GM18502 (cell line): ENCODE data around the gene SCAF1.

Experiments used
- ATAC-seq: cut with Tn5 transposase; IDR thresholded peaks from one replicate; pipeline ENCODE4 v1.9.1; 2021; ENCODE audit warnings: mild to moderate bottlenecking; ENCODE audit not compliant: unreplicated experiment, poor library complexity

SCAF1 gene

DNA sequence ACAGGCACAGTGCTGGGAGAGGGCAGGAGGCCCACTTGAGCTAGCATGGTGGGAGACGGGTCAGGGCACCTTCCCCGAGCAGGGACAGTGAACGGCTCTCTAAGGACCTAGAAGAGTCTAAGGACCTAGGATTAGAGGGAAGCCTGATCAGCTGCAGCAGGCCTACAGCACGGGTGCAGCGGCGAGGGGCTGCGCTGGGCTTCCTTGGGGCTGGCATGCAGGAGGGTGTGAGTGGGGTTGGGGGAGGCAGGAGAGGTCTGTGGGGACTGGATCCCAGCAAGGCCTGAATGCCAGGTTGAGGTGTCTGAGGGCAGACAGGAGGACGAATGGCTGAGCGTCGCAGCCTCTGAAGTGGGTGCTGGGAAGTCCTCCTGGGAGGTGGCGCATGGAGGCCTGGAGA lies 3.6 kb downstream of the SCAF1 start:
- no peak for ATAC-seq

DNA sequence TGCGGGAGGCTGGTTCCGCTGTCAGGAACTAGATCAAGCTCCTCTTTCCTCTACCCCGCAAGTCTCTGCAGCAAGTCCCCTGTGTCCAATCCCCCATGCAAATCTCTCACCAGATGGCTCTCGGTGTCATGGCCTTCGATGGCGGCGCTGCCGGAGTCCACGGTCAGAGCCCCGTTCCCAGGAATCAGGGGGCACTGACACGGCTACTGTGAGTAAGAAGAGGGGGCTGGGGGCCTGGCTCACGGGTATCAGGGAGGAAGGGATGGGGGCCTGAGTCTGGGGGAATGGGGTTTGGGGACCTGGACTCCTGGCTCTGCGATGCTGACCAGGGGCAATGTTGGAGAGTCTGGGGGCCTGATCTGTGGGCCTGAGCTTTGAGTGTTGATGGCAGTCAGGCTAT lies 4.0 kb downstream of the SCAF1 start:
- ATAC-seq, result no peak

DNA sequence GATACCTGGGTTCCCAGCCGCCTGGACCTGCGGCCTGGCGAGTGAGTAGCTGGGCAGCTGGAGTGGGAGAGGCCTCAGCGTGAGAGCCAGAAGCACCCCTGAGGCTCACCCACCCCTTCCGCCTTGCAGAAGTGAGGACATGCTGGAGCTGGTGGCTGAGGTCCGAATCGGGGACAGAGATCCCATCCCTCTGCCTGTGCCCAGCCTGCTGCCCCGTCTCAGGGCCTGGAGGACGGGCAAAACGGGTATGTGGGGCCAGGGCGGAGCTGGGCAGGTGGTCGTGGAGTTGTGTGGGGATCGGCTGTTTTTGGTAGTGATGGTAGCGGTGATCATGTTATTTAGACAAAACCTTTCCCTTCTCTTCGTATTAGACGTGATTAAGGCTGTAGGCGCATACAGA lies 4.6 kb downstream of the SCAF1 start:
- no peak for ATAC-seq

DNA sequence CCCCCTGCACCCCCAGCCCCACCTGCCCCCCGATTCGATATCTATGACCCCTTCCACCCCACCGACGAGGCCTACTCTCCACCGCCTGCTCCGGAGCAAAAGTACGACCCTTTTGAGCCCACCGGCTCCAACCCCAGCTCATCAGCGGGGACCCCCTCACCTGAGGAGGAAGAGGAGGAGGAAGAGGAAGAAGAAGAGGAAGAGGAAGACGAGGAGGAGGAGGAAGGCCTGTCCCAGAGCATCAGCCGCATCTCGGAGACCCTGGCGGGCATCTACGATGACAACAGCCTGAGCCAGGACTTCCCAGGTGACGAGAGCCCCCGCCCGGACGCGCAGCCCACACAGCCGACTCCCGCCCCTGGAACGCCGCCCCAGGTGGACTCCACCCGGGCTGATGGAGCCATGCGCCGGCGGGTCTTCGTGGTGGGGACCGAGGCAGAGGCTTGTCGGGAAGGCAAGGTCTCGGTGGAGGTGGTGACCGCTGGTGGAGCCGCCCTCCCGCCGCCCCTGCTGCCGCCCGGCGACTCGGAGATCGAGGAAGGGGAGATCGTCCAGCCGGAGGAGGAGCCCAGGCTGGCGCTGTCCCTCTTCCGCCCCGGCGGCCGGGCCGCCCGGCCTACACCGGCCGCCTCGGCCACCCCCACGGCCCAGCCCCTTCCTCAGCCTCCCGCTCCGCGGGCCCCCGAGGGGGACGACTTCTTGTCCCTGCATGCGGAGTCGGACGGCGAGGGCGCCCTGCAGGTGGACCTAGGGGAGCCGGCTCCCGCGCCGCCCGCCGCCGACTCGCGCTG lies 9.2 kb downstream of the SCAF1 start:
- ATAC-seq, result no peak

DNA sequence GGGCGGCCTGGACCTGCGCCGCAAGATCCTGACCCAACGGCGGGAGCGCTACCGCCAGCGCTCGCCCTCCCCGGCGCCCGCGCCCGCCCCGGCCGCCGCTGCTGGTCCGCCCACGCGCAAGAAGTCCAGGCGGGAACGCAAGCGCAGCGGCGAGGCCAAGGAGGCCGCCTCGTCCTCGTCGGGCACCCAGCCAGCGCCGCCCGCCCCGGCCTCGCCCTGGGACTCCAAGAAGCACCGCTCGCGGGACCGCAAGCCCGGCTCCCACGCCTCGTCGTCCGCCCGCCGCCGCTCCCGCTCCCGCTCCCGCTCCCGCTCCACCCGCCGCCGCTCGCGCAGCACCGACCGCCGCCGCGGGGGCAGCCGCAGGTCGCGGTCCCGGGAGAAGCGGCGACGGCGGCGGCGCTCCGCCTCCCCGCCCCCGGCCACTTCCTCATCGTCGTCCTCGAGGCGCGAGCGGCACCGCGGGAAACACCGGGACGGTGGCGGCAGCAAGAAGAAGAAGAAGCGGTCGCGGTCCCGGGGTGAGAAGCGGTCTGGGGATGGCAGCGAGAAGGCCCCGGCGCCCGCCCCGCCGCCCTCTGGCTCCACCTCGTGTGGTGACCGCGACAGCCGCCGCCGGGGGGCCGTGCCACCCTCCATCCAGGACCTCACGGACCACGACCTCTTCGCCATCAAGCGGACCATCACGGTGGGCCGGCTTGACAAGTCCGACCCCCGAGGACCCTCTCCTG lies 10.0 kb downstream of the SCAF1 start:
- no peak for ATAC-seq

DNA sequence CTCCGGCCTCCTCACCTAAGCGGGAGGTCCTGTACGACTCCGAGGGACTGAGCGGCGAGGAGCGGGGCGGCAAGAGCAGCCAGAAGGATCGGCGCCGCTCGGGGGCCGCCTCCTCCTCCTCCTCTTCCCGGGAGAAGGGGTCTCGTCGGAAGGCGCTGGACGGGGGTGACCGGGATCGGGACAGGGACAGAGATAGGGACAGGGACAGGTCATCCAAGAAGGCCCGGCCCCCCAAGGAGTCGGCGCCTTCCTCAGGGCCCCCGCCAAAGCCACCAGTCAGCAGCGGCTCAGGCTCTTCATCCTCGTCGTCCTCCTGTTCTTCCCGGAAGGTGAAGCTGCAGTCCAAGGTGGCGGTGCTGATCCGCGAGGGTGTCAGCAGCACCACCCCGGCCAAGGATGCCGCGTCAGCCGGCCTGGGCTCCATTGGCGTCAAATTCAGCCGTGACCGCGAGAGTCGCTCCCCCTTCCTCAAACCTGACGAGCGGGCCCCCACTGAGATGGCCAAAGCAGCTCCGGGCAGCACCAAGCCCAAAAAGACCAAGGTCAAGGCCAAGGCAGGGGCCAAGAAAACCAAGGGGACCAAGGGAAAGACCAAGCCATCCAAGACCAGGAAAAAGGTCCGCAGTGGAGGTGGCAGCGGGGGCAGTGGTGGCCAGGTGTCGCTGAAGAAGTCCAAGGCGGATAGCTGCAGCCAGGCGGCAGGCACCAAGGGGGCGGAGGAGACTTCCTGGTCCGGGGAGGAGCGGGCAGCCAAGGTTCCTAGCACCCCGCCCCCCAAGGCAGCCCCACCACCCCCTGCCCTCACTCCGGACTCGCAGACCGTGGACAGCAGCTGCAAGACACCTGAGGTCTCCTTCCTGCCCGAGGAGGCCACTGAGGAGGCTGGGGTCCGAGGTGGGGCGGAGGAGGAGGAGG lies 10.8 kb downstream of the SCAF1 start:
- ATAC-seq, result no peak

DNA sequence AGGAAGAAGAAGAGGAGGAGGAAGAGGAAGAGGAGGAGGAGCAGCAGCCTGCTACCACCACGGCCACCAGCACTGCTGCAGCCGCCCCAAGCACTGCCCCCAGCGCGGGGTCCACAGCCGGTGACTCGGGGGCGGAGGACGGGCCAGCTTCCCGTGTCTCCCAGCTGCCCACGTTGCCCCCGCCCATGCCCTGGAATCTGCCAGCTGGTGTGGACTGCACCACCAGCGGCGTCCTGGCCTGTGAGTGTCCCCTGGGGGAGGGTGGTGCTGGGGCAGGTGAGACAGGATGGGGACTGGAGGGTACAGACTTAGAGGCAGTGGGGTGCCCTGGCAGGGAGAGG lies 11.4 kb downstream of the SCAF1 start:
- ATAC-seq, result no peak

DNA sequence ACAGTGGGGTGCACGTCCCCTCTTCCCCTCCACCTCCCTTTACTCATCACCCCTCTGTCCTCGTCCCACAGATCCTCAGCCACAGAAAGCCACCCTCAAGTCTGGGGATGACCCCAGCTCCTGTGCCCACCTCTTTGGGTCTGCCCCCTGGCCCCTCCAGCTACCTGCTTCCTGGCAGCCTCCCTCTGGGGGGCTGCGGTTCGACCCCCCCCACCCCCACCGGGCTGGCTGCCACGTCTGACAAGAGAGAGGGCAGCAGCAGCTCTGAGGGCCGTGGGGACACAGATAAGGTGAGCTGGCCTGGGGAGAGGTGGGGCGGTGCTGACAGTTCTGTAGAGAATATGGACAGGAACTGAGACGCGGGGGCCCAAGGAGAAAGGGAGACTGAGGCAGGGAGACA lies 12.6 kb downstream of the SCAF1 start:
- ATAC-seq, result no peak

DNA sequence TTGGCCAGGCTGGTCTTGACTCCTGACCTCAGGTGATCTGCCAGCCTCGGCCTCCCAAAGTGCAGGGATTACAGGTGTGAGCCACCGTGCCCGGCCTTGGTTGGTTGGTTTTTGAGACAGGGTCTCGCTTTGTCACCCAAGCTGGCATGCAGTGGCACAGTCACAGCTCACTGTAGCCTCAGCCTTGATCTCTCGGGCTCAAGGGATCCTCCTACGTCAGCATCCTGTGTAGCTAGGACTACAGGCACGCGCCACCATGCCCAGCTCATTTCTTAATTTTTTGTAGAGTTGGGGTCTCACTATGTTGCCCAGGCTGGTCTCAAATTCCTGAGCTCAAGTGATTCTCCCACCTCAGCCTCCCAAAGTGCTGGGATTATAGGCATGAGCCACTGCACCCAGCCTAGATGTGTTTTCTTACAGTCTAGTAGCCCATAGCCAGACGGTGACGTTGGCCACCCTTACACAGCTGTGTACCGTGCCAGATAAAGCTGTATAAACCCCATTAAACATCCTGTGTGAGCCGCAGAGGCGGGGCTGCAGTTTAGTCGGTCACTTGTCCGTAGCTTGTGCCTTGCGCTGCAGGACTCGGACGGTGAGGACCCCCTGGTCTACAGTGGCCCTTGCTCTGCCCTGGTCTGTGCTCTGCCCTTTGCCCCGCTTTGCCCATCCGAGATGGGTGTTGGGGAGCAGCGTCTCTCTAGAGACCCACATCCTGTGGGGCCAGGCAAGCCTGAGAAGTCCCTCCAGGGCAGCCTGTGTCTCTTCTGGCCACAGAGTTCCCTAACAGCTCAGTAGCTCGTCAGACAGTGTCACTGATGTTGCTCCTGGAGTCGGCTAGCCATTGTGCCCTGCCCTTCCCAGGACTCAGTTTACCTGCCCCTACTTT lies 13.8 kb downstream of the SCAF1 start:
- ATAC-seq, result no peak

DNA sequence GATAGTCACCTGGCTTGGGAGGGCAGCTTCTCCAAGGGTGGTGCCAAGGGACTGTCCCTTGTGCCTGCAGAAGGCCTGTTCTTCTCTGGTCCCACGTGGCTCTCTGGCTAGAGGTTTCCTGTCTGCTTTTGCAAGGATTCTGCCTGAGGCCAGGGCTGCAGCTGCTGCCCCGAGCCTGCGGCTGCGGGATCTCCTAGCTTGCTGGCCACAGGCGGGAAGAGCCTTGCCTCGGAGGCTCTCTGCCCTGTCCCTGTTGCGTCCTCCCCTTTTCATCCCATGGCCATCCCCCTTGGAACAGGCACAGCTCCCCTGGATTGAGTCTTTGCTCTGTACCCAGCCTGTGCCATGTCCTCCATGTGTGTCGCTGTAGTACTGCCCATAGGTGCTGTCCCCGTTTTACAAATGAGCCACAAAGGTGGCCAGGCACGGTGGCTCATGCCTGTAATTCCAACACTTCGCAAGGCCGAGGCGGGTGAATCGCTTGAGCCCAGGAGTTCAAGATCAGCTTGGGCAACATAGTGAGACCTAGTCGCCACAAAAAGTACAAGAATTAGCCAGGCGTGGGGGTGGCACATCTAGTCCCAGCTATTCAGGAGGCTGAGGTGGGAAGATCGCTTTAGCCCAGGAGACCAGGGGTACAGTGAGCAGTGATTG lies 14.6 kb downstream of the SCAF1 start:
- no peak for ATAC-seq

DNA sequence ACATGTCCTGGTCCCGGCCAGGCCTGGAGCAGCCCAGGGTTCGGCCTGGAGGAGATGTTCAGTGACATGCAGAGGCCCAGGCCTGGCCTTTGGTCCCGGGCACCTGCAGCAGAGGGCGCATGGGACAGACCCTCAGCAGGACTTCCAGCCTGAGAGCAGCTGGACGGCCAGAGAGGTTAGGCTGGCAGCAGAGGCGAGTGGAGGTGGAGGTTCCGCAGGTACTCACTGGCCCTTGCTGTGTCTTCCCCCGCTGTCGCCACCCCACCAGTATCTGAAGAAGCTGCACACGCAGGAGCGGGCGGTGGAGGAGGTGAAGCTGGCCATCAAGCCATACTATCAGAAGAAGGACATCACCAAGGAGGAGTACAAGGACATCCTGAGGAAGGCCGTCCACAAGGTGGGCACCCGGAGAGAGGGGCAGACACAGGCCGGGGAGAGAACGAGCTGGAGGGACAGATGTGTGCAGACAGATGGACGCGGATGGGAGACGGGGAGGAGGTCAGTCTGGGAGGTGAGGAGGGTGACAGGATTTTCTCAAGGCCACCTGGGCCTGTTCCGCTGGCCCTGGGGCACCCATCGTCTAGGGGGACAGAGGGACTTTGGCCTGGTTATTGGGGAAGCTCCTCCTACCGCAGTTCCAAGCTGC lies 15.6 kb downstream of the SCAF1 start:
- no peak for ATAC-seq

DNA sequence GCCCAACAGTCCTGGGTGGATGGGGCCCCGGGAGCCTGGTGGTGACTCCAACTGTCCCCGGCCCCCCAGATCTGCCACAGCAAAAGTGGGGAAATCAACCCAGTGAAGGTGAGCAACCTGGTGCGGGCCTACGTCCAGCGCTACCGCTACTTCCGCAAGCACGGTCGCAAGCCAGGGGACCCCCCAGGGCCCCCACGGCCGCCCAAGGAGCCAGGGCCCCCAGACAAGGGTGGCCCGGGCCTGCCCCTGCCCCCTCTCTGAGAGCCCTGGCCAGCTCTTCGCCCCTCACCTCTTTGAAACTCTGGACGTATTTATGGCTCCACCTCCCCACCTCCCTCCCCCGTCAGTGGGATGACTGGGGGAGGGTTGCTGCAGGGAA lies 16.1 kb downstream of the SCAF1 start:
- no peak for ATAC-seq

DNA sequence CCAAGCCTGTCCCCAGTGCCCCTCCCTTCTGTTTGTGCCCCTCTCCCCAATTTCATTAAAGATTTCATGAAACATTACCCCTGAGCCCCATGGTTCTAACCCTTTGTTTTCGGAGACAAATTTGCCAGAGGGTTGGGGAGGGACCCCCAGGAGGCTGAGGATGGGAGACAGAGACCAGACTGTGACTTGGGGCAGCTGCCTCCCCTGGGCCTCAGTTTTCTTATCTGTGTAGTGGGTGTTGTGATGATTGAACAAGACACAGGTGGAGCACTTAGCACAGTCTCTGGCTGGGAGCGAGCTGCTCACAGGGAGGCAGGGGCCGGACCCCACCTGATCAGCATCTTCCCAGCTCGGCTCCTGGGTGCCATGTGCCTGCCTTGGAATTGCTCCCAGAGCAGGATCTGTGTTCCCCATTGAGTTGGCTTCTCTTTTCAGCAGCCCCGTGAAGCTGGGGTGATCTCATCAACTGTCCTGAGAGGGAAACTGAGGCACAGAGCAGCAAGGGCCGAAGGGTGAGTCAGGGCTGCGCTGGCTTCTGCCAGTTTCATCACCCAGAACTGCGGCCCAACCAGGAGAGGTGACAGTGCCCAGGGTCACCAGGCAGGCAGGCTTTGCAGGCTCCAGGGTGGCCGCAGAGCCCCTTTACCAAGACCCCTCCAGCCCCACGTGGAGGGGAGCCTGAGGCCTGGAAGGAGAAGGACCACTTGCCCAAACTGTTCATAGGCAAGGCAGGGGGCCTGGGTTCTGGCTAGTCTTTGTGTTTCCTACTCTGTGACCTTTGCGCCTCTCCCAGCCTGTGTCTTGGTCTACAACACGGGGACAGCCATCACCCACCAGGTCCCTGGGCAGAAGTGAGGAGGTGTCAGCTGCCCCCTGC lies 16.8 kb downstream of the SCAF1 start:
- ATAC-seq, result no peak

DNA sequence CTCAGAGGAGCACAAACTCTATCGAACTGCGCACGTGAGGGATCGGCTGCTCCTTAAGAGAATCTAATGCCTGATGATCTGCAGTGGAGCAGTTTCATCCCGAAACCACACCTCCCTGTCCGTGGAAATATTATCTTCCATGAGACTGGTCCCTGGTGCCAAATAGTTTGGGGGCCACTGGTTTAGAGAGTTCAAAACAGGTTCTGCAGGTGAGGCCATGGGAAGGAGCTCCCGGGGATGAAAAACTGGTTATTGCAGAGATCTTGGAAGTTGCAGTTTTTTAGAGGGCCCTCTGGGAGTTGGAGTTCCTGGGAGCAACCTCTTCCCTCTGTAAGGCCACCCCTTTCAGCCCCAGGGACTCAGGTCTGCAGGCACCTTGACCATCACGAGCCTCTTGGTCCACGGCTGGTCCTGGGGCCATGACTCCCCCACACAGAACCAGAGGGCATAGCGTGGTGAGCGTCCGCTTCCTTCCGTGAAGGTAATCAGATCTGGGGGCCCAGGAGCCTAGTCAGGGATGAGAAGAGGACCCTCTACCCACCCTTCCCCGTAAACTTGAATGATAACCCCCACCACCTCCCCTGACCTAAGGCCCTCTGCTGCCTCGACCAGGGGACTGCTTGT lies 18.4 kb downstream of the SCAF1 start:
- no peak for ATAC-seq

DNA sequence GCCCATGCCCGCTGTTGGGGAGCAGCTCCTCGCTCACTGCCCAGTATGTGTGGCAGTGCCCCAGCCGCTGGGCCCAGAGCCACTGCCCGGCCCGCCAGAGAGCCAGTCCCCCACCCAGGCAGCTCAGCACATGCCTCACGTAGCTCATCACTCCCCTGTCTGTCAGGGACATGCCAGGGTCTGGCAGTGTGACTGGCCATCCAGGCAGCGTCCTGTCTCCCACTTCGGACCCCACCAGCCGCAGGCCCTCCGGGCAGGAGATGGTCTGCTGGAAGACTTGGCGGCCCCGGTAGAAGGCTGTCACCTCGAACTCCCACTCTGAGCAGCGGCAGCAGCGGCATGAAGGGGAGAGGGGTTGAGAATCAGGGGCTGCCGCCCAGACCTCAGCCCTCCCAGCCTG lies 20.0 kb downstream of the SCAF1 start:
- no peak for ATAC-seq

DNA sequence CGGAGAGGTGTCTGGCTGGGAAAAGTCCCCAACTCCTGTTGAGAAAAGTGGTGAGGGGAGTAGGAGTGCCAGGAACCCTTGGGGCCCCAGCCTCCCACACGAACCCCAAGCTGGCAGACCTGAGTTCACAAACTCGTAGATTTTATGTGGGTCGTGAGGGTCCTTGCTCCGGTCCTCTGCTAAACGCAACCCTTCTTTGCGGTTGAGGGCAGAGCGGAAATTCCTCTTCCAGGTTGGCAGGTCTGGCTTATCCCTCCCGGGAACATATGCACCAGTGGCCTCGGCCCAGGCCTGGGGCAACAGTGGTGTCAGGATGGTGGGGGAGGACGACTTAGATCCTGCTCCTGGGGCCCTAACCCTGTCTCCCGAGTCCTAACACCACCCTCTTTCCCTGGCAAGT lies 21.2 kb downstream of the SCAF1 start:
- no peak for ATAC-seq

DNA sequence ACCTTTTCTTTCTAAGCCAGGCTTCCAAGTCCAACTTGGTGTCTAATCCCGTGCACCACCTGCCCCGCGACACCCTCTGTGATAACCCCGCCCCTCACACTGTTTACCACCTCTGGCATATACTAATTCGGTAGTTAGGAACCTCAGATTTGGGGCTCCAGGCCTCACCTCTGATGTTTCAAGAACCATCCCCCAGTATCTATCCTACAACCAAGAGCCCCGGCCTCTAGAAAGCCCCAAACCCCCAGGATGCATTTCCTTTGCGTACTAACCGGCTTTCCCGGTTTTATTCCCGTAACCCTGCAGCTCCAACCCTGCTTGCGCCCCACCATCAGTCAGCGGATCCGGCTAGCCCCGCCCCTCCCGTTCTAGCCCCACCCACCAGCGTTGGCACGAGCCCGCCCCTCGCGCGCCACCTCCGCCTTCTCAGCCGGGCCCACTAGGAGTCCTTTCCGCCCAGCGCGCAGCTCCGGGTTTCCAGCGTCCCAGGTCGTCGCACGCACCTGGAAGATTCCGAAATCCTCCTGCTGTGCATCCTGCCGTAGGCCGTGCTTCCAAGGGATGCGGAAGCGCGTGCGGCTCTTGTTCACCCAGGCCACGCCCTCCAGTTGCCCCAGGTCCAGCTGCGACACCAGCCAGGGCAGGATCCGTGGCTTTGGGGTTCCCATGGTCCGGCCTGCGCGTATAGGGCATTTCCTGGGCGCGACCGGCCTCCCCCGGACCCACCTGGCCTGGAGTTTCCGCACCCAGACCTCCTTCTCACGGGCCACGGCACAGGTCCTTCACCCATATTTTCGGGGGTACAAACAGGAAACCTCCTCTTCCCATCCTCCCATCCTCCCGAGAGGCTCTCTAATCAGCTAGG lies 22.4 kb downstream of the SCAF1 start:
- ATAC-seq, result peak; percentile 41
